AG10803 (cell line): ENCODE data around the gene NUSAP1.

Experiments used
- DNase-seq: peaks from one replicate; pipeline ENCODE4 v3.0.0; 2010; ENCODE audit warnings: low read depth
- H3K4me3 ChIP-seq: 2 replicates; pipeline ENCODE4 v1.5.1; 2011; ENCODE audit warnings: mild to moderate bottlenecking, low read length, control low read depth
- TF ChIP-seq, protein P1 (sequence below): conservative IDR thresholded peaks from 2 replicates; pipeline ENCODE4 v1.5.1; 2011; ENCODE audit warnings: mild to moderate bottlenecking, low read length, control low read depth, inconsistent platforms

Gene NUSAP1

DNA sequence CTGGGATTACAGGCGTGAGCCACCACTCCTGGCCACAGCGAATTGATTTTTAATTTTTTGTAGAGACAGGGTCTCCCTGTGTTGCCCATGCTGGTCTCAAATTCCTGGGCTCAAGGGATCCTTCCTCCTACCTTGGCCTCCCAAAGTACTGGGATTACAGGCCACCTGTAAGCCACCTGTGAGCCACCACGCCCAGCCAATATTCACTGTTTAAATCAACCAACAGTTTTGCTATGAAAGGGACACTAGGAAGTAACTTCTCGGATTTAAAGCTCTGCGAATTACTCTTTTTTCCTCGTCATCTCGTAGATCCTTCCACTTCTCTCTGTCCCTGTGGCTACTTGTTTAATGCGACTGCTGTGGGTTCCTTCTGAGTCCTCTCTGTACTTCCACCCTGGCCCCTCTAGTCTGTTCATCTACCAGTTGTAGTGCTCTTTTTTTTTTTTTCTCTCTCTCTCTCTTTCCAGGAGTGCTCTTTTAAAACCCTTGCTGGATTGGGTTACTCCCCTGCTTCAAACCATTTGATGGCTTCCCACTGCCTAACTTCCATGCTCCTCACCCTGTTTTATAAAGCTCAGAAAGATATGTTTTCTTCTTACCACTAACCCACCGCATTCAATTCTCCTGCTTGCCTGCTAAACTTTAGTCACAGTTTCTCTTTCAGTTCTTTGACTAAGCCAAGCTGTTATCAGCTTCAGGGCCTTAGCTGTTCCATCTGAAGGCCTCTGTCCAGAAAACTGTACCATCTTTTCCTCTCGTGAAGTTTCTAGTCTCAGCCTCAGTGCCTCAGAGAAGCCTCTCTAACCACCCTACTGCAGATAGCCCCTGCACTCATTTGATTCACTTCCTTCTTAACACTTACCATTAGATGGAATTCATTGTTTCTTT is 96.6 kb downstream of the NUSAP1 start:
- DNase-seq: no peak
- TF ChIP-seq, protein P1, sequence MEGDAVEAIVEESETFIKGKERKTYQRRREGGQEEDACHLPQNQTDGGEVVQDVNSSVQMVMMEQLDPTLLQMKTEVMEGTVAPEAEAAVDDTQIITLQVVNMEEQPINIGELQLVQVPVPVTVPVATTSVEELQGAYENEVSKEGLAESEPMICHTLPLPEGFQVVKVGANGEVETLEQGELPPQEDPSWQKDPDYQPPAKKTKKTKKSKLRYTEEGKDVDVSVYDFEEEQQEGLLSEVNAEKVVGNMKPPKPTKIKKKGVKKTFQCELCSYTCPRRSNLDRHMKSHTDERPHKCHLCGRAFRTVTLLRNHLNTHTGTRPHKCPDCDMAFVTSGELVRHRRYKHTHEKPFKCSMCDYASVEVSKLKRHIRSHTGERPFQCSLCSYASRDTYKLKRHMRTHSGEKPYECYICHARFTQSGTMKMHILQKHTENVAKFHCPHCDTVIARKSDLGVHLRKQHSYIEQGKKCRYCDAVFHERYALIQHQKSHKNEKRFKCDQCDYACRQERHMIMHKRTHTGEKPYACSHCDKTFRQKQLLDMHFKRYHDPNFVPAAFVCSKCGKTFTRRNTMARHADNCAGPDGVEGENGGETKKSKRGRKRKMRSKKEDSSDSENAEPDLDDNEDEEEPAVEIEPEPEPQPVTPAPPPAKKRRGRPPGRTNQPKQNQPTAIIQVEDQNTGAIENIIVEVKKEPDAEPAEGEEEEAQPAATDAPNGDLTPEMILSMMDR: no peak
- no peak overlapping the region for H3K4me3 ChIP-seq
